Measurements from ENCODE around the gene SYCN. TPM values are rescaled to one million over a fixed set of nuclear protein-coding genes. Genes with fewer than 3 reads are reported as not detected.
A peak's percentile ranks its signal among the peaks of the same experiment; 100 is the strongest.

The SYCN gene
- polyA plus RNA-seq, 1 donor: not detected

DNA sequence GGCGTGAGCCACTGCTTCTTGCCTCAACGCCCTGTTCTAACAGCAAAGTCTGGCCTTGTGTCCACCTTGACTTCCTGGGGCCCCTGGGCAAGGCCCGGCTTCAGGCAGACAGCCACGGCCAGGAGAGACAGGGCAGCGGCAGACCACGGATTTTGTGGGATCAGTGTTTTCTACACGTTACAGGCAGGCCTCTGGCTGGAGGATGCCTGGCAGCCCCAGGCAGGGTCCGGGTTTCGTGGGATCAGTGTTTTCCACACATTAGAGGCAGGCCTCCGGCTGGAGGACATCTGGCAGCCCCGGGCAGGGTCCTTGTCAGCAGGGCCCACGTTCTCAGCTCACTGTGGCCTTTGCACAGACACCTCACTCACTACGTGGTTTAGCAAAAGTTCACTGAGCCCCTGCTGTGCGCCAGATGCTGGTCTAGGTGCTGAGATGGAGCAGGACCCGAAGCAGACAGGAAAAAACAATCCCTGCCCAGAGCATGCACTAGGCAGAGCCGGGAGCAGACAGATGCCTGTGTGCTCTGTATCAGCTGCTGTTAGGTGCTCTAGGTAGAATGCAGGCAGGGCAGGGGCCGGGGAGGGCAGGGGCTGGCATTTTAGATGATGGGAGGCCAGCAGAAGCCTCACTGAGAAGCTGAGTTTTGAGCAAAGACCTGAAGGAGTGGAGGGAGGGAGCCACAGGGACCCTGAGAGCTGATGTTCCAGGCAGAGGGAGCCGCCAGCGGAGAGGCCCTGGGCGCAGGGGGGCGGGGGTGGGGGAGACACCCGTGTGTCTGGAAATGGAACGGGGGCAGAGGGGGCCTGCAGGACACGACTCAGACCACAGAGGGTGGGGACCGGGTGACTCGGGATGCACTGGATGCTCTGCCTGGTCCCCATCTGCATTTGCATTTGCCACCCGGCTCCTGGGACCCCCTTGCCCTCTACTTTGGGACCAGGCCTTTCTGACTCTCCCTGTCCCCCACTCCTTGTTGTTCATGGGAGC is 32.3 kb downstream of the SYCN start:
- H3K4me3 ChIP-seq (ENCODE audit: low read length): no peak overlapping the region
- H3K27ac ChIP-seq (ENCODE audit: low read length): no peak overlapping the region
- peaks cover 10% of the 10 kb centered on the region for H3K4me1 ChIP-seq (ENCODE audit: control insufficient read depth, insufficient read depth, low read length)
- no peaks in the 10 kb centered on the region for H3K9me3 ChIP-seq (ENCODE audit: control insufficient read depth, low read depth, low read length)
- no CpG with 5 or more reads among the region's 27 CpGs for WGBS (ENCODE audit: insufficient coverage, low lambda C conversion rate)
- no peaks in the 10 kb centered on the region for H3K27me3 ChIP-seq (ENCODE audit: control insufficient read depth, insufficient read depth, low read length)
- DNase-seq: no peak
- peaks cover 77% of the 10 kb centered on the region for H3K36me3 ChIP-seq (ENCODE audit: control insufficient read depth, insufficient read depth, low read length)

DNA sequence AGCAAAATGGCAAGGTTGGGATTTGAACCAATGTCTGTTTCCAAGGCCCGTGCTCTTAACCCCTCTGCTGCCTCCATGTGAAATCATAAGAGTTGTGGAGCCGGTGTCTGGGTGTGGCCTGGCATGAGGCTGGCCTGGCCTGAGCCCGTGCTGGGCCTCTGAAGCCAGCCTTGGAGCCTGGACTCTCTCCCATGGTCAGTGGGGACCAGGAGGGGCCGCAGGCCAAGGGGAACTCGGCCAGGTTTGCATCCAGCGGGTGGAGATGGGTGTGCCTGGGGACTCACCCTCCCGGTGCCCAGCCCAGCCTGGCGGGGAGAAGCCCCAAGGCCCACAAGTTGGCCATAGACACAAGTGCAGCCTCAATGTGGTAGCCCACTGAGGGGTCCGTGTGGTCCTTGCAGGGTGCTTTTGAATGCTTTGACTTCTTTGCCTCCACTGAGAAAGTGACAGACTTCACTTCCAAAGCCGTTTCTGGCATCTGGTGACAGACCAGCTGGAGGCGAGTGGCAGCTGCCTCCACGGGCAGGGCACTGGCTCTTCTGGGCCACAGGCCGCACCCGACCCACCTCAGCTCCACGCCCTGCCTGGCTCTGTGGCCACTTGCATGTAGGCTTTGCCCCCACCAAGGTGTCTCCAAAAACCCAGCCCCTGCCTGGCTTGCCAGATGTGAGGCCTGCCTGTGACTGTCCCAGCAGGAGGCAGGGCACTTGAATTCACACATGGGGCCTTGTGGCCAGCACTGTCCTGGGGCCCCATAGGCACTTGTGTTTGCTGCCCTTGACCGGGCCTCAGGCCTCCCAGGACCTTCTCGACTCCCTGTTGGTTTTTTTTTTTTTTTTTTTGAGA is 33.5 kb downstream of the SYCN start:
- Histone ChIP-seq H3K27ac (ENCODE audit: low read length) (no peak overlapping the region), H3K9me3 (ENCODE audit: control insufficient read depth, low read depth, low read length) (no peaks in the 10 kb centered on the region), H3K36me3 (ENCODE audit: control insufficient read depth, insufficient read depth, low read length) (peaks cover 66% of the 10 kb centered on the region), H3K27me3 (ENCODE audit: control insufficient read depth, insufficient read depth, low read length) (no peaks in the 10 kb centered on the region), H3K4me3 (ENCODE audit: low read length) (no peak overlapping the region), H3K4me1 (ENCODE audit: control insufficient read depth, insufficient read depth, low read length) (peaks cover 15% of the 10 kb centered on the region)
- no peak for DNase-seq
- WGBS (ENCODE audit: insufficient coverage, low lambda C conversion rate): no CpG with 5 or more reads among the region's 17 CpGs

DNA sequence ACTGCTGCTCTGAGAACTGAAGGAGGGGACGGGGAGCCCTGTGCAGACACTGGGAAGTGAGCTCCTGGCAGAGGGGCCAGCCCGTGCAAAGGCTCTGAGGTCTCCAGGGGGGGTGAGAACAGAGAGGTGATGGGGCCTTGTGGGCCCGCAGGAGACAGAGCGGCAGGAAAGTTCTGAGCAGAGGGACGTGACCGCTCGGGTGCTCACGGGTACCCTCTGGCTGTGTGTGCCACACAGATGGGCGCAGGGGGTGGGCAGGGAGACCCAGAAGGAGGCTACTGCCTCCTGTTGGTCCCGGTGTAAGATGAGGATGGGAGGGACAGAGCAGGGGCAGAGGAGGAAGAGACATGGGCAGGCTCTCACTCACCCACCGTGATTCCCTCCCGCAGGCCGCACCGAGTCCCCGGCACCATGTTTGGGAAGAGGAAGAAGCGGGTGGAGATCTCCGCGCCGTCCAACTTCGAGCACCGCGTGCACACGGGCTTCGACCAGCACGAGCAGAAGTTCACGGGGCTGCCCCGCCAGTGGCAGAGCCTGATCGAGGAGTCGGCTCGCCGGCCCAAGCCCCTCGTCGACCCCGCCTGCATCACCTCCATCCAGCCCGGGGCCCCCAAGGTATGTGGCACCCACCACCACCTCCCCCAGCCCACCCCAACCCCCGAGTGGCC is 34.8 kb downstream of the SYCN start:
- no peaks in the 10 kb centered on the region for H3K27me3 ChIP-seq (ENCODE audit: control insufficient read depth, insufficient read depth, low read length)
- H3K9me3 ChIP-seq (ENCODE audit: control insufficient read depth, low read depth, low read length): no peaks in the 10 kb centered on the region
- H3K36me3 ChIP-seq (ENCODE audit: control insufficient read depth, insufficient read depth, low read length): peaks cover 53% of the 10 kb centered on the region
- peaks cover 18% of the 10 kb centered on the region for H3K4me1 ChIP-seq (ENCODE audit: control insufficient read depth, insufficient read depth, low read length)
- H3K27ac ChIP-seq (ENCODE audit: low read length): no peak overlapping the region
- H3K4me3 ChIP-seq (ENCODE audit: low read length): no peak overlapping the region
- DNase-seq: no peak
- no CpG with 5 or more reads among the region's 36 CpGs for WGBS (ENCODE audit: insufficient coverage, low lambda C conversion rate)

- no peak overlapping the region for H3K27ac ChIP-seq (ENCODE audit: low read length)
- no CpG with 5 or more reads among the region's 23 CpGs for WGBS (ENCODE audit: insufficient coverage, low lambda C conversion rate)
These were observed 35.6 kb downstream of the SYCN start for GRCh38 chr19:39168258-39169142.

GRCh38 chr19:39167461-39168257 is 36.4 kb downstream of the SYCN start:
- no CpG with 5 or more reads among the region's 25 CpGs for WGBS (ENCODE audit: insufficient coverage, low lambda C conversion rate)
- Histone ChIP-seq H3K4me3 (ENCODE audit: low read length) (no peak overlapping the region), H3K36me3 (ENCODE audit: control insufficient read depth, insufficient read depth, low read length) (peaks cover 38% of the 10 kb centered on the region), H3K4me1 (ENCODE audit: control insufficient read depth, insufficient read depth, low read length) (peaks cover 19% of the 10 kb centered on the region), H3K9me3 (ENCODE audit: control insufficient read depth, low read depth, low read length) (no peaks in the 10 kb centered on the region), H3K27me3 (ENCODE audit: control insufficient read depth, insufficient read depth, low read length) (no peaks in the 10 kb centered on the region), H3K27ac (ENCODE audit: low read length) (no peak overlapping the region)
- DNase-seq: peak in 1 of 2 donors; percentile 26

More at GRCh38 chr19:39168258-39169142, 35.6 kb downstream of the SYCN start:
- peaks cover 46% of the 10 kb centered on the region for H3K36me3 ChIP-seq (ENCODE audit: control insufficient read depth, insufficient read depth, low read length)
- H3K4me1 ChIP-seq (ENCODE audit: control insufficient read depth, insufficient read depth, low read length): peaks cover 19% of the 10 kb centered on the region
- H3K9me3 ChIP-seq (ENCODE audit: control insufficient read depth, low read depth, low read length): no peaks in the 10 kb centered on the region
- no peak for DNase-seq
- no peak overlapping the region for H3K4me3 ChIP-seq (ENCODE audit: low read length)
- no peaks in the 10 kb centered on the region for H3K27me3 ChIP-seq (ENCODE audit: control insufficient read depth, insufficient read depth, low read length)

DNA sequence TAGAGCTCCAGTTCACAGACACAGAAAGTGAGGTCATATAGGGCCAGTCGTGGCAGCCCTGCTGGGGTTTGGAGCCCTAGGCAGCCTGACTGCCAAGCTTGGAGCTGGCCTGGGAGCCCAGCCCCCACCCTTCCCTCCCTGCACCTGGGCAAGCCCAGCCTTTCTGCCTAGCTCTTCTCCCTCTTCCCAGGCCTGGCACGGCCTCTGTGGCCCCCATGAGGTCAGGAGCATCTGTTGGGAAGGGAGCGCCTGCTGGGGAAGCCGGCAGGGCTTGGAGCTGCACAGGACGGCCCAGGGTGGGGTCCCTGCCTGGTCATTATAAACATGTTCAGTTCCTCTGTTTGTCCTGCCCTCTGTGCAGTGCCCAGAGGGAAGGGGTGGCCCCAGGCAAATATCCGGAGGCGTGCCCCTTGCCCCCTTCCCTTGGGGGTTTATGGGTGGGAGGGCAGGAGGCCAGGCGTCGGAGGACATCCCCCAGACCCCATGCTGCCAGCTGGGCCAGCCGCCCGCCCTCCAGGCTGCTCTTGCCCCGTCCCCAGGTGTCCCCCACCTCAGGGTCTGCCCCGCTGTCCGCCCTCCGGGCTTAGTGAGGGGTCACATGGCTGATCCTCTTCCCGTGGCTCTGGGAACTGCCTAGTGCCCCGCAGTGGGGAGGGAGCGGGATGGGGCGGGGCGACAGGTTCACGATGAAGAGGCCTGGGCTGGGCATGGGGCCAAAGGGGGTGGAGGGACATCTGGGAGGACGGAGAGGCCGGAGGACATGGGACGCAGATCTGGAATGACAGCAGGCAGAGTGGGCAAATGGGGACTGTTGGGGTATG is 37.3 kb downstream of the SYCN start:
- Histone ChIP-seq H3K9me3 (ENCODE audit: control insufficient read depth, low read depth, low read length) (no peaks in the 10 kb centered on the region), H3K27ac (ENCODE audit: low read length) (no peak overlapping the region), H3K36me3 (ENCODE audit: control insufficient read depth, insufficient read depth, low read length) (peaks cover 29% of the 10 kb centered on the region), H3K4me3 (ENCODE audit: low read length) (no peak overlapping the region), H3K4me1 (ENCODE audit: control insufficient read depth, insufficient read depth, low read length) (peaks cover 19% of the 10 kb centered on the region), H3K27me3 (ENCODE audit: control insufficient read depth, insufficient read depth, low read length) (no peaks in the 10 kb centered on the region)
- WGBS (ENCODE audit: insufficient coverage, low lambda C conversion rate): no CpG with 5 or more reads among the region's 24 CpGs
- peak; percentile 69 to 82 for DNase-seq

DNA sequence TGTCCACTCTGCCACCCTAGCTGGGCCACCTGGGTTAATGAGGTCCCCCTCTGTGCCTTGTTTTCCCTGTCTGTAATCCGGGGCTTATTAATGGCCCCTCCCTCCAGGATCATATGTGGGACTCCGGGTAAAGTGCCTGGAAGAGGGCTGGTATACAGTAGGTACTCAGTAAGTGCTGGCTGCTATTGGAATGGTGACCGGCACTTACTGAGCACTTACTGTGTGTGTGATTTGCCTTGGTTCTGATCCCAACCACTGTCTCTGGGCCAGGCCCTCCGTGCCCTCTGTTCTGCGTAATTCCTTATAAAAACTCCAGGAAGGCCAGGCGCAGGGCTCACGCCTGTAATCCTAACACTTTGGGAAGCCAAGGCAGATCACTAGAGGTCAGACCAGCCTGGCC is 38.2 kb downstream of the SYCN start:
- Histone ChIP-seq H3K27me3 (ENCODE audit: control insufficient read depth, insufficient read depth, low read length) (no peaks in the 10 kb centered on the region), H3K27ac (ENCODE audit: low read length) (no peak overlapping the region), H3K4me3 (ENCODE audit: low read length) (no peak overlapping the region), H3K9me3 (ENCODE audit: control insufficient read depth, low read depth, low read length) (no peaks in the 10 kb centered on the region), H3K4me1 (ENCODE audit: control insufficient read depth, insufficient read depth, low read length) (peaks cover 19% of the 10 kb centered on the region), H3K36me3 (ENCODE audit: control insufficient read depth, insufficient read depth, low read length) (peaks cover 22% of the 10 kb centered on the region)
- no peak for DNase-seq
- WGBS (ENCODE audit: insufficient coverage, low lambda C conversion rate): no CpG with 5 or more reads among the region's 7 CpGs

DNA sequence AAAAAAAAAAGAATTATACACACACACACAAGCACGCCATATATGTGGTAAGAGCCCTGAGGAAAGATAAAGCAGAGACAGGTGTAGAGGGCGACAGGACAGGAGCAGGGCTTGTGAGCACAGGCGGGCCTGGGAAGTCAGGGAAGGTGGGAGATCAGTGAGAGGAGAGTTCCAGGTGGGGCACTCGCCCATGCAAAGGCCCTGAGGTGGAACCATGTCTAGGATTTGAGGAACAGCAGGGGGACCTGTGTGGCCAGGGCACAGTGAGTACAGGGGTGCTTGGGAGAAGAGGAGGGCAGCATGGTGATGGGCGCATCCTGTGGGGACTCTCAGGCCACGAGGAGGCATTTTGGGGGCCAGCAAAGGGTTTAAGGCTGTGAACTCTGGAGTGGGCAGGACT is 39.8 kb downstream of the SYCN start:
- WGBS (ENCODE audit: insufficient coverage, low lambda C conversion rate): 74% methylated on average over 2 of the region's 6 CpGs
- no peaks in the 10 kb centered on the region for H3K27me3 ChIP-seq (ENCODE audit: control insufficient read depth, insufficient read depth, low read length)

More for the DNA sequence above, 39.8 kb downstream of the SYCN start:
- H3K4me3 ChIP-seq (ENCODE audit: low read length): no peak overlapping the region
- peaks cover 22% of the 10 kb centered on the region for H3K4me1 ChIP-seq (ENCODE audit: control insufficient read depth, insufficient read depth, low read length)
- H3K36me3 ChIP-seq (ENCODE audit: control insufficient read depth, insufficient read depth, low read length): peaks cover 13% of the 10 kb centered on the region
- no peak overlapping the region for H3K27ac ChIP-seq (ENCODE audit: low read length)
- no peak for DNase-seq
- H3K9me3 ChIP-seq (ENCODE audit: control insufficient read depth, low read depth, low read length): no peaks in the 10 kb centered on the region
